Epithelial cell of esophagus (primary cell): ENCODE results near the gene CRK.

Source experiments
- DNase-seq: peaks from one replicate; pipeline ENCODE4 v3.0.0; 2010; ENCODE audit warnings: low read depth
- H3K4me3 ChIP-seq: 2 replicates; pipeline ENCODE4 v1.5.1; 2011; ENCODE audit warnings: mild to moderate bottlenecking, low read length, control low read depth
- TF ChIP-seq, protein P1 (sequence below): IDR thresholded peaks from 2 replicates; pipeline ENCODE4 v1.5.1; 2011; ENCODE audit warnings: low read depth, mild to moderate bottlenecking, low read length, control low read depth, inconsistent platforms; ENCODE audit not compliant: insufficient read depth; ENCODE audit errors: missing control alignments

The CRK gene

DNA sequence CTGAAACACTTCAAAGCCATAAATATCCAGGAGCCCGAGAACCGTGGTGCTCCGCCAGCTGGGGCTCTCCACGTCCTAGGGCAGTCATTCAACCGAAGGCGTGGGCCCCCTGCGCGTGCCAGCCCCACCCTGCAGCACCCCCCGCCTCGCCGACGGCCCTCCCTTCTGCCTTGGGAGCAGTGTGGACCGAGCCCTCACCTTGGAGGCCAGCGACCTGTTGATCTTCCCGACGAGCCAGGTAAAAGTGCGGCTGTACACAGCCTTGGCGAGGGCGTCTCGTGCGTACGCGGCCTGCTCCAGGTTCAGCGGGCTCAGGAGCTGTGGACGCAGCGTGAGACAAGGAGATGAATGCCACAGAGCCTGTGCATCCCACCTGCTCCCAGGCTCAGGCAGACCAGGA is 22.4 kb upstream of the CRK start:
- no peak for DNase-seq
- TF ChIP-seq, protein P1, sequence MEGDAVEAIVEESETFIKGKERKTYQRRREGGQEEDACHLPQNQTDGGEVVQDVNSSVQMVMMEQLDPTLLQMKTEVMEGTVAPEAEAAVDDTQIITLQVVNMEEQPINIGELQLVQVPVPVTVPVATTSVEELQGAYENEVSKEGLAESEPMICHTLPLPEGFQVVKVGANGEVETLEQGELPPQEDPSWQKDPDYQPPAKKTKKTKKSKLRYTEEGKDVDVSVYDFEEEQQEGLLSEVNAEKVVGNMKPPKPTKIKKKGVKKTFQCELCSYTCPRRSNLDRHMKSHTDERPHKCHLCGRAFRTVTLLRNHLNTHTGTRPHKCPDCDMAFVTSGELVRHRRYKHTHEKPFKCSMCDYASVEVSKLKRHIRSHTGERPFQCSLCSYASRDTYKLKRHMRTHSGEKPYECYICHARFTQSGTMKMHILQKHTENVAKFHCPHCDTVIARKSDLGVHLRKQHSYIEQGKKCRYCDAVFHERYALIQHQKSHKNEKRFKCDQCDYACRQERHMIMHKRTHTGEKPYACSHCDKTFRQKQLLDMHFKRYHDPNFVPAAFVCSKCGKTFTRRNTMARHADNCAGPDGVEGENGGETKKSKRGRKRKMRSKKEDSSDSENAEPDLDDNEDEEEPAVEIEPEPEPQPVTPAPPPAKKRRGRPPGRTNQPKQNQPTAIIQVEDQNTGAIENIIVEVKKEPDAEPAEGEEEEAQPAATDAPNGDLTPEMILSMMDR: no peak
- no peak overlapping the region for H3K4me3 ChIP-seq

DNA sequence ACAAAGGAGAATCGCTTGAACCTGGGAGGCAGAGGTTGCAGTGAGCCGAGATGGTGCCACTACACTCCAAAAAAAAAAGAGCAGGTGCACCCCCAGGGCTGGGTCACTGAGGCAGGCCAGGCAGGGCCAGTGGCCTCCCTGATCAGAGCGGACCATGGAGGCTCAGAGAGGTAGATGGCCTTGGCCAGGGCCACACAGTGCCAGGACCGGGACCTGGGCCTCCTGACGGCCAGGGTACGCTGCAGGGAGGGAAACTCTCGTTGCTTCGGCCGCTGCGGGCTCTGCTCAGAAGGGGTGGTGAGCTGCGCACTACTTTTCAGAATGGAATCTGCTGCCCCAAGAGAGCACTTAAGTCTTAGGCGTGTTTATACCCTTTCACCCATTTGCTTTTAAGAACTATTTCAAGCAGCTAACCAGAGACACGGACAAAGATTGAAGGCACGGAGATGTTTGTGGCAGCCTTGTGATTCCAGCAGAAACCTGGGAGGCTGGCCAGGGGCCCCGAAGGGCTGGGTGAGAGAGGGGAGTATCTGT is 19.4 kb upstream of the CRK start:
- H3K4me3 ChIP-seq: no peak overlapping the region
- DNase-seq: no peak
- TF ChIP-seq, protein P1: no peak

DNA sequence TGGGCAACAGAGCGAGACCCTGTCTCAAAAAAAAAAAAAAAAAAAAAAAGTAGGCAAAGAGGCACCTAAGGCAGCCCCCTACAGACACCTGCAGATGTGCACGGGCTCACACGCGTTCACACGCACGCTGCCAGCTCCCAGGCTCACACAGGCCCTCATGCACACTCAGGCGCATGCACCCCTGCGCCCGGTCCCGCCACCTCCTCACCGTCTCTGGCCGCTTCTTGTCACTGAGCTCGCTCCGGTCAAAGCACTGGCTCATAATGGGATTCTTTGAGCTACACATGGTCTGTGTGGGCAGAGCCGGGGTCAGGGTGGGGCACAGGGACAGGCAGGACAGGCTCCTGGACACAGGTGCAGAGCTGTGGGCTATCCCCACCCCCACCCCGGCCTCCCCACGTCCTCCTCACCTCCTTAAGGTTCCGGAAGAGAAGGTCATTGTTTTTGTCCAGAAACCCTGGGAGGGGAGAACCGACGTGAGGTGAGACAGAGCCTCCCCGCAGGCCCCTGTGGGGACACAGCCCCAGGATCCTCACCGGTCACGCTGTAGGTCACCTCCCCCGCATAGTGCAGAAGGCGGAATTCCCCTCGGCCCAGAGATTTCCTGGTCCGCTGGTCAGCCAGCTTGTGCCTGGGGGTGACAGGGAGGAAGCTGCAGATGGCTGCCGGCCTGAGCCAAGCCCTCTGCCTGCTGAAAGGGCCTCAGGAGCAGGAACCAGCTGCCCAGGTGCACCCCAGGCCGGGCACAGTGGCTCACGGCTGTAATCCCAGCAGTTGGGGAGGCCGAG is 18.6 kb upstream of the CRK start:
- no peak for DNase-seq
- H3K4me3 ChIP-seq: no peak overlapping the region
- TF ChIP-seq, protein P1: no peak

DNA sequence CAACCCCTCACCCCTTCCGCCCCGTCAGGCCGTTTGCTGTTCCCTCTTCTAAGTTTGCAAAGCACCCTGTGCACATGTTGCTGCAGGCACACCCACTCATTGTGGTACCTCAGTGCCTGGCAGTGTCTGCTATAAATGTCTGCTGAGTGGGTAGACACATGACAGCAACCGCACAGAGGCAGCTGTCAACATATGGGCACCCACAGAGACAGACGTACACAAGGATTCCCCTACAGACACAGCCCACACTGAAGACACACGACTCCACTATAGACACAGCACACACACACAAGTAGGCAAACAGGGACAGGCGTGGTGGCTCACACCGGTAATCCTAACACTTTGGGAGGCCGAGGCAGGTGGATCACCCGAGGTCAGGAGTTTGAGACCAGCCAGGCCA is 17.8 kb upstream of the CRK start:
- DNase-seq: no peak
- H3K4me3 ChIP-seq: no peak overlapping the region
- TF ChIP-seq, protein P1: no peak

DNA sequence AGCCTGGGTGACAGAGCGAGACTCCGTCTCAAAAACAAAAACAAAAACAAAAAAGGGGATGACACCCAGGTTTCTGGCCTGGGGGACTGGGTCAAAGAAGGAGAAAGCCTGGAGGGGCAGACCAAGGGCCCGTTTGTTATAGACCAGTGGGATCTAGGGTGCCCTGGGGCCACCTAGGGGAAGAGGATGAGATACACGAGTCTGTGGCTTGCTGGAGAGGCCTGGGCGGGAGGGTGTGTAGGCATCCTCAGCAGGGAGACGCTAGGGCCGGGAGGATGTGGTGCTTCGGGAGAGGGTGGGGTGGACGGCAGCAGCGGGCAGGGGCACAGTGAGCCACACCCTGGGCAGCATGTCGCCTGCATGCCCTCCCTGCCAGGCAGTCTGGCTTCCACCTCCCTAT is 17.1 kb upstream of the CRK start:
- no peak overlapping the region for H3K4me3 ChIP-seq
- TF ChIP-seq, protein P1: no peak
- no peak for DNase-seq

DNA sequence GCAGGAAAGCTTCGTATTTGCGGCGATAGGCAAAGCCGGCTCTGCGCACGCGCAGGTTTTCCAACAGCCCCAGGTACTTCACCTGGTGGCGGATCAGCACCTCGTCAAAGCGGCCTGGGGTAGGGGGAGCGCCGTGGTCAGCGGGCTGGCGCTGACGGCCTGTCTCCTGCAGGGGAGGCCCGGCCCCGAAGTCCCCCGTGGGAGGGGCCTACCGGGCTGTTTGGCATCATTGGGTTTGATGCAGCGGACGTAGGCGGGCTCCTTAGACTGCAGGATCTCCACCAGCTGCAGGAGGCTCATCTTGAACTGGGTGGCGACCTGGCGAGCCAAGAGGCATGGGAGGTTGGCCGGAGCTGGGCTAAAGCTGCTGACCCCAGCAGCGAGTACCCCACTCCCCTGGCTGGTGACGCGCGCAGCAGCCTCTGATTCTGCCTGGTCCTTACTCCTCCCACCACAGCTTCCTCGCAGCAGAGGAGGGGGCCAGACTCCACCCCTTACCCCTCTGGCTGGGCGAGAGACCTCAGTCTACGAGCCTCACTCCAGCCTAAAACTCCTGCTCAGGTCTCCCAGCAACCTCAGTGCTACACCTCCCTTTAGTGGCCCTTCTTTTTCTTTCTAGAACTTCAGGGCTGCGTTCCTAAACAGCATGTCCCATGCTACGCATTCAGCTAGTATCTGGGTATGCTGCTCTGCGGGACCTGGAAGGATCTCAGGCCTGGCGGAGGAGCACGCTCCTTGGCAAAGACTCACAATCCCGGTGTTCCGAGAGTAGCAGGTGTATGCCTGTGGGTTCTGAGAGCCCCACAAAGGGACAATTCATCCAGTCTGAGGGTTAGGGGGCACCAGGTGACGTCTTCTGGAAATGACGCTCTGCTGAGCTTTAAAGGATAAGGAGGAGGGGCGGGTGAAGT is 16.1 kb upstream of the CRK start:
- no peak for DNase-seq
- H3K4me3 ChIP-seq: no peak overlapping the region
- TF ChIP-seq, protein P1: no peak
